Measurements from ENCODE around the gene FLYWCH2.

FLYWCH2 gene

DNA sequence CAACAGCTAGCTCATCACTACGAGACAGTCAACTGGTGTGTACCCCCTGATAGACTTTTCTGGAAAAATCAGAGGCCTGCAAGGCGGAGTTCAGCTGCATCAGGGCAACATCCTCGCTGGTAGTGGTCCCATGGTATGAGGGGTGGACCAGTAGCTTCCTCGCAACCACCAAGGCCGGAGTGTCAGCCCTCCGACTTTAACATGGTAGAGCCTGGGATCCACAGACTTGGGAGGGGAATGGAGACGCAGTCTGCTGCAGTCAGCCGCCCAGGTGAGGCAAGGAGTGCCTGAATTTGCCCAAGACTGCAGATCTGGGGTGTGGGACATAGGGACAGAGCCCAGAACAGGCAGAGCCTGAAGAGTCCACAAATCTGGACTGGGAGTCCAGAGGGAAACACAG lies 39.5 kb upstream of the FLYWCH2 start:
- DNase-seq (ENCODE audit: extremely low read depth, insufficient read length): no peak
- H3K4me3 ChIP-seq (replicated peaks; ENCODE audit: low read depth, low read length): no peak overlapping the region
- no peaks in the 10 kb centered on the region for H3K36me3 ChIP-seq (ENCODE audit: control insufficient read depth, insufficient read depth, low read length)
- no peak for TF ChIP-seq CTCF (IDR thresholded peaks at IDR 0.05; ENCODE audit: insufficient read depth, low read length, poor library complexity, severe bottlenecking)
- no peaks in the 10 kb centered on the region for H3K27me3 ChIP-seq (replicated peaks; ENCODE audit: control insufficient read depth, insufficient read depth, low read length)

- H3K36me3 ChIP-seq (ENCODE audit: control insufficient read depth, insufficient read depth, low read length): no peaks in the 10 kb centered on the region
- DNase-seq (ENCODE audit: extremely low read depth, insufficient read length): no peak
- no peaks in the 10 kb centered on the region for H3K27me3 ChIP-seq (replicated peaks; ENCODE audit: control insufficient read depth, insufficient read depth, low read length)
- no peak overlapping the region for H3K4me3 ChIP-seq (replicated peaks; ENCODE audit: low read depth, low read length)
- no peak for TF ChIP-seq CTCF (IDR thresholded peaks at IDR 0.05; ENCODE audit: insufficient read depth, low read length, poor library complexity, severe bottlenecking)
Measured at GRCh38 chr16:2845116-2845515, 37.9 kb upstream of the FLYWCH2 start.

DNA sequence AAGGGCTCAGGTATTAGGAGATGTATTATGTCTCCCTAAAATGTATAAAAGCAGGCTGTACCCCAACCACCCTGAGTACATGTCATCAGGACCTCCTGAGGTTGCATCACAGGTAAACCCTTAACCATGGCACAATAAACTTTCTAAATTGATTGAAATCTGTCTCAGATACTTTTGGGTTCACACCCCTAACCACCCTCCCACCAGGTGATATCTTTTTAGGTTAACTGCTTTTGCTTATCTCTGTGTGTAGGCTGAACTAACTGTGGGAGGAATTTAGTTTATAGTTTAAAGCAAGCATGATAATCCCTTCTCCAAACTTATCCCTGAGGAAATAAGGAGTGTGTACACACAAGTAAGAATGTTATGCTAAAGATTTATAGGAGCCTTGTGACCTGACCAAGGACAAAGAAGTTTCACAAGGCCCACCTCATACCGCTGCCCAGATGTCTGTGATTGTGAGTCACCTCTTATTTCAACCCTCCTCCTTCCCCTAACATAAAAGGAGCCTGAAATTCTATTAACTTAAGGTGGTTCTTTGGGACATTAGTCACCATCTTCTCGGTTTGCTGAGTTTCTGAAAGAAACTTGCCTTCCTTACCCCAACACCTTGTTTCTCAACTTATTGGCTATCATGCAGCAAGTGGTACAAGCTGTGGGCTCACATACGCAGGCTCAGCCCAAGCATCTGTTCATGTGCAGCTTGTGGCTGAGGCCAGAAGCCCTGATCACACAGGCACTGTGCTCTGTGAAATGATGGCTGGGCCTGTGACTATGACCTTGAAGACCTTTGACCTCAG lies 36.3 kb upstream of the FLYWCH2 start:
- no peak for TF ChIP-seq CTCF (IDR thresholded peaks at IDR 0.05; ENCODE audit: insufficient read depth, low read length, poor library complexity, severe bottlenecking)
- H3K4me3 ChIP-seq (replicated peaks; ENCODE audit: low read depth, low read length): no peak overlapping the region
- H3K27me3 ChIP-seq (replicated peaks; ENCODE audit: control insufficient read depth, insufficient read depth, low read length): no peaks in the 10 kb centered on the region
- no peaks in the 10 kb centered on the region for H3K36me3 ChIP-seq (ENCODE audit: control insufficient read depth, insufficient read depth, low read length)
- DNase-seq (ENCODE audit: extremely low read depth, insufficient read length): no peak

GRCh38 chr16:2848933-2849725 lies 33.9 kb upstream of the FLYWCH2 start:
- H3K4me3 ChIP-seq (replicated peaks; ENCODE audit: low read depth, low read length): no peak overlapping the region
- H3K27me3 ChIP-seq (replicated peaks; ENCODE audit: control insufficient read depth, insufficient read depth, low read length): no peaks in the 10 kb centered on the region
- no peaks in the 10 kb centered on the region for H3K36me3 ChIP-seq (ENCODE audit: control insufficient read depth, insufficient read depth, low read length)
- no peak for TF ChIP-seq CTCF (IDR thresholded peaks at IDR 0.05; ENCODE audit: insufficient read depth, low read length, poor library complexity, severe bottlenecking)
- DNase-seq (ENCODE audit: extremely low read depth, insufficient read length): no peak

- Histone ChIP-seq H3K27me3 (replicated peaks; ENCODE audit: control insufficient read depth, insufficient read depth, low read length) (no peaks in the 10 kb centered on the region), H3K4me3 (replicated peaks; ENCODE audit: low read depth, low read length) (no peak overlapping the region), H3K36me3 (ENCODE audit: control insufficient read depth, insufficient read depth, low read length) (no peaks in the 10 kb centered on the region)
- no peak for DNase-seq (ENCODE audit: extremely low read depth, insufficient read length)
- no peak for TF ChIP-seq CTCF (IDR thresholded peaks at IDR 0.05; ENCODE audit: insufficient read depth, low read length, poor library complexity, severe bottlenecking)
Measured at GRCh38 chr16:2852003-2852730, 30.8 kb upstream of the FLYWCH2 start.

All from GM06990 (cell line).